CD14-positive monocyte (primary cell): ENCODE measurements around the gene INO80B. TPM values are rescaled to one million over a fixed set of nuclear protein-coding genes. Genes with fewer than 3 reads are reported as not detected.

ENCODE experiments used
- polyA plus RNA-seq, 3 donors: library from polyadenylated mRNA; depleted of rRNA in 1 of 3; unstranded in 2 of 3; stranded (reverse) in 1 of 3; fragments of 300-500 nt in 2 of 3; fragments of >200 nt in 1 of 3; fragmentation: Illumina TruSeq in 2 of 3; gene quantifications; 1 replicate in 2 of 3; 2 replicates in 1 of 3; pipeline ENCODE4 v1.2.3, GENCODE V29; 2012 to 2021

The INO80B gene
- polyA plus RNA-seq, 3 donors = 4.8 to 48.7 (median 4.8) TPM

Other genes starting within 250 kb of the INO80B start
- 1 to 10 TPM in 1 of 3 donors, under 1 TPM in 1, not detected in 1; 0.10 to 1.1 TPM for gene SLC4A5, start 111.7 kb upstream of the INO80B start, polyA plus RNA-seq
- 10 to 100 TPM; 27.7 to 45.5 (median 45.5) TPM for gene DCTN1, start 74.8 kb upstream of the INO80B start, polyA plus RNA-seq
- gene C2orf81, start 33.5 kb upstream of the INO80B start, polyA plus RNA-seq = 1 to 10 TPM in 2 of 3 donors, under 1 TPM in 1; 0.49 to 1.7 (median 1.2) TPM
- 10 to 100 TPM in 1 of 3 donors, 1 to 10 TPM in 2; 7.1 to 11.7 (median 7.9) TPM for gene WDR54, start 33.4 kb upstream of the INO80B start, polyA plus RNA-seq
- gene RTKN, start 13.2 kb upstream of the INO80B start, polyA plus RNA-seq = under 1 TPM in 1 of 3 donors, not detected in 2; 0.07 TPM
- gene WBP1, start 3.4 kb downstream of the INO80B start, polyA plus RNA-seq = 100 to 1,000 TPM in 1 of 3 donors, 10 to 100 TPM in 2; 23.9 to 109 (median 31.0) TPM
- 10 to 100 TPM; 30.5 to 63.2 (median 36.4) TPM for gene MOGS, start 10.3 kb downstream of the INO80B start, polyA plus RNA-seq
- gene MRPL53, start 17.6 kb downstream of the INO80B start, polyA plus RNA-seq = 100 to 1,000 TPM in 2 of 3 donors, 10 to 100 TPM in 1; 48.6 to 133 (median 106) TPM
- 10 to 100 TPM in 1 of 3 donors, 1 to 10 TPM in 2; 2.2 to 15.8 (median 3.7) TPM for gene CCDC142, start 27.9 kb downstream of the INO80B start, polyA plus RNA-seq
- 10 to 100 TPM; 19.6 to 46.5 (median 21.3) TPM for gene TTC31, start 28.0 kb downstream of the INO80B start, polyA plus RNA-seq
- under 1 TPM in 2 of 3 donors, not detected in 1; 0.46 to 0.76 TPM for gene LBX2, start 44.5 kb downstream of the INO80B start, polyA plus RNA-seq
- 10 to 100 TPM; 18.0 to 30.5 (median 20.5) TPM for gene PCGF1, start 52.6 kb downstream of the INO80B start, polyA plus RNA-seq
- gene TLX2, start 59.4 kb downstream of the INO80B start, polyA plus RNA-seq = not detected
- under 1 TPM in 1 of 3 donors, not detected in 2; 0.36 TPM for gene DQX1, start 71.1 kb downstream of the INO80B start, polyA plus RNA-seq
- 100 to 1,000 TPM; 130 to 385 (median 149) TPM for gene AUP1, start 74.6 kb downstream of the INO80B start, polyA plus RNA-seq
- gene HTRA2, start 74.8 kb downstream of the INO80B start, polyA plus RNA-seq = 10 to 100 TPM; 11.3 to 20.5 (median 15.0) TPM
- gene LOXL3, start 98.9 kb downstream of the INO80B start, polyA plus RNA-seq = 10 to 100 TPM; 18.2 to 35.0 (median 18.5) TPM
- gene DOK1, start 99.6 kb downstream of the INO80B start, polyA plus RNA-seq = 10 to 100 TPM; 48.0 to 53.6 (median 49.3) TPM
- 1 to 10 TPM in 2 of 3 donors, under 1 TPM in 1; 1.00 to 4.6 (median 1.8) TPM for gene M1AP, start 193.2 kb downstream of the INO80B start, polyA plus RNA-seq
- under 1 TPM; 0.16 to 0.44 (median 0.43) TPM for gene SEMA4F, start 199.2 kb downstream of the INO80B start, polyA plus RNA-seq